Panc1 (cell line): ENCODE measurements around the gene SPDYE5. TPM values are rescaled to one million over a fixed set of nuclear protein-coding genes. Genes with fewer than 3 reads are reported as not detected.

Source experiments
- ATAC-seq: fragments of 200-7000 bp; cut with Tn5 transposase; 2 replicates; pipeline ENCODE4 v1.9.1; 2020; ENCODE audit warnings: mild to moderate bottlenecking, moderate library complexity
- BruUV-seq: library from RNA; stranded (reverse); fragments of 400-500 nt; replicated peaks from 2 replicates; lab custom pipeline; 2021; lab: Mats Ljungman, UMichigan
- CTCF ChIA-PET: fragments of 300-600 bp; sonication (Branson Sonifier 250); formaldehyde crosslinking; loops from one replicate; lab custom pipeline; 2022; ENCODE audit warnings: antibody characterized with exemption; lab: Charles Lee
- POLR2A ChIA-PET: fragments of 300-600 bp; sonication (Branson Sonifier 250); formaldehyde crosslinking; loops from one replicate; lab custom pipeline; 2022; ENCODE audit warnings: antibody characterized with exemption; lab: Charles Lee
- DNase-seq: peaks from one replicate; pipeline ENCODE4 v3.0.0-alpha.2; 2010; ENCODE audit warnings: low read depth, low spot score
- H3K27ac ChIP-seq: 2 replicates; pipeline ENCODE4 v1.5.1; 2011; ENCODE audit warnings: mild to moderate bottlenecking, low read length, inconsistent platforms
- H3K27me3 ChIP-seq: fragments of 200-500 bp; sonication (Bioruptor generic); 2 replicates; pipeline ENCODE4 v1.6.0; 2014; ENCODE audit warnings: low read length, inconsistent platforms; ENCODE audit not compliant: control insufficient read depth, insufficient read depth
- H3K36me3 ChIP-seq: fragments of 200-500 bp; sonication (Bioruptor generic); 2 replicates; pipeline ENCODE4 v1.5.1; 2014; ENCODE audit warnings: inconsistent platforms, mild to moderate bottlenecking, low read length, moderate library complexity; ENCODE audit not compliant: control insufficient read depth, insufficient read depth
- H3K4me1 ChIP-seq: 2 replicates; pipeline ENCODE4 v1.5.1; 2011; ENCODE audit warnings: inconsistent platforms, mild to moderate bottlenecking, low read length, moderate library complexity; ENCODE audit not compliant: control insufficient read depth, insufficient read depth
- H3K4me3 ChIP-seq, 2 experiments: 2 replicates each; pipeline ENCODE4 v1.5.1; 2011 to 2012; ENCODE audit warnings: low read depth in 2 of 2, low read length in 2 of 2, mild to moderate bottlenecking in 2 of 2, inconsistent platforms in 1 of 2, moderate library complexity in 1 of 2
- H3K9me3 ChIP-seq: fragments of 200-500 bp; sonication (Bioruptor generic); 2 replicates; pipeline ENCODE4 v1.5.1; 2014; ENCODE audit warnings: low read depth, mild to moderate bottlenecking, inconsistent platforms, low read length, moderate library complexity; ENCODE audit not compliant: control insufficient read depth, insufficient read depth
- POLR2AphosphoS5 ChIP-seq: IDR thresholded peaks from 2 replicates; pipeline ENCODE4 v1.6.1; 2012; ENCODE audit warnings: mild to moderate bottlenecking, low read depth, low read length, moderate library complexity
- REST ChIP-seq, 2 experiments: IDR thresholded peaks; 2 replicates each; pipeline ENCODE4 v1.6.1; 2011 to 2012; ENCODE audit warnings: low read depth in 2 of 2, control low read depth in 1 of 2, low read length in 1 of 2, mild to moderate bottlenecking in 1 of 2, moderate library complexity in 1 of 2; ENCODE audit not compliant: insufficient read depth in 1 of 2
- SIN3A ChIP-seq: IDR thresholded peaks from 2 replicates; pipeline ENCODE4 v1.6.1; 2012; ENCODE audit warnings: low read depth, mild to moderate bottlenecking, low read length, moderate library complexity, borderline replicate concordance; ENCODE audit not compliant: insufficient read depth
- TCF7L2 ChIP-seq: IDR thresholded peaks from 2 replicates; pipeline ENCODE4 v1.6.1; 2011; ENCODE audit warnings: mild to moderate bottlenecking, low read depth, low read length, inconsistent platforms
- in situ Hi-C: cut with HindIII; loops from 2 replicates; pipeline ENCODE4 v1.10.0; 2016; ENCODE audit warnings: low sequenced_read_pairs, low pct_unique_long_range_greater_than_20kb
- intact Hi-C: fragments of 100-400 bp; cut with micrococcal nuclease; formaldehyde crosslinking; loops from one replicate; pipeline ENCODE4 v1.10.0; 2022; ENCODE audit not compliant: unreplicated experiment
- total RNA-seq: library from RNA; stranded (reverse); gene quantifications from one replicate; pipeline ENCODE4 v1.2.1, GENCODE V29; 2021; ENCODE audit not compliant: unreplicated experiment
- TF ChIP-seq, protein P1 (sequence below): fragments of 450-650 bp; IDR thresholded peaks from 2 replicates; pipeline ENCODE4 v1.5.1; 2017; ENCODE audit warnings: mild to moderate bottlenecking

The SPDYE5 gene
- total RNA-seq, 1 experiment from 2014 or later = not detected

GRCh38 chr7:75537731-75538130, 45.6 kb downstream of the SPDYE5 start:
- no peak overlapping the region for H3K27ac ChIP-seq
- no peak for ATAC-seq
- H3K9me3 ChIP-seq = no peaks in the 10 kb centered on the region
- no peak for DNase-seq
- TF ChIP-seq, protein P1, sequence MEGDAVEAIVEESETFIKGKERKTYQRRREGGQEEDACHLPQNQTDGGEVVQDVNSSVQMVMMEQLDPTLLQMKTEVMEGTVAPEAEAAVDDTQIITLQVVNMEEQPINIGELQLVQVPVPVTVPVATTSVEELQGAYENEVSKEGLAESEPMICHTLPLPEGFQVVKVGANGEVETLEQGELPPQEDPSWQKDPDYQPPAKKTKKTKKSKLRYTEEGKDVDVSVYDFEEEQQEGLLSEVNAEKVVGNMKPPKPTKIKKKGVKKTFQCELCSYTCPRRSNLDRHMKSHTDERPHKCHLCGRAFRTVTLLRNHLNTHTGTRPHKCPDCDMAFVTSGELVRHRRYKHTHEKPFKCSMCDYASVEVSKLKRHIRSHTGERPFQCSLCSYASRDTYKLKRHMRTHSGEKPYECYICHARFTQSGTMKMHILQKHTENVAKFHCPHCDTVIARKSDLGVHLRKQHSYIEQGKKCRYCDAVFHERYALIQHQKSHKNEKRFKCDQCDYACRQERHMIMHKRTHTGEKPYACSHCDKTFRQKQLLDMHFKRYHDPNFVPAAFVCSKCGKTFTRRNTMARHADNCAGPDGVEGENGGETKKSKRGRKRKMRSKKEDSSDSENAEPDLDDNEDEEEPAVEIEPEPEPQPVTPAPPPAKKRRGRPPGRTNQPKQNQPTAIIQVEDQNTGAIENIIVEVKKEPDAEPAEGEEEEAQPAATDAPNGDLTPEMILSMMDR = no peak
- TF ChIP-seq TCF7L2 (no peak), REST (IDR thresholded peaks at IDR 0.05; ENCODE audit: insufficient read depth in 1 of 2, low read depth in 2 of 2, low read length in 1 of 2) (no peak), SIN3A (no peak), POLR2AphosphoS5 (no peak)
- ChIA-PET POLR2A (no interaction called here), CTCF (no interaction called here)
- no peaks in the 10 kb centered on the region for H3K27me3 ChIP-seq
- H3K4me3 ChIP-seq = no peak overlapping the region
- intact Hi-C loops (no loop called here), in situ Hi-C loops (no loop called here)
- H3K36me3 ChIP-seq = no peaks in the 10 kb centered on the region
- no TSS peak for BruUV-seq
- no peaks in the 10 kb centered on the region for H3K4me1 ChIP-seq

DNA sequence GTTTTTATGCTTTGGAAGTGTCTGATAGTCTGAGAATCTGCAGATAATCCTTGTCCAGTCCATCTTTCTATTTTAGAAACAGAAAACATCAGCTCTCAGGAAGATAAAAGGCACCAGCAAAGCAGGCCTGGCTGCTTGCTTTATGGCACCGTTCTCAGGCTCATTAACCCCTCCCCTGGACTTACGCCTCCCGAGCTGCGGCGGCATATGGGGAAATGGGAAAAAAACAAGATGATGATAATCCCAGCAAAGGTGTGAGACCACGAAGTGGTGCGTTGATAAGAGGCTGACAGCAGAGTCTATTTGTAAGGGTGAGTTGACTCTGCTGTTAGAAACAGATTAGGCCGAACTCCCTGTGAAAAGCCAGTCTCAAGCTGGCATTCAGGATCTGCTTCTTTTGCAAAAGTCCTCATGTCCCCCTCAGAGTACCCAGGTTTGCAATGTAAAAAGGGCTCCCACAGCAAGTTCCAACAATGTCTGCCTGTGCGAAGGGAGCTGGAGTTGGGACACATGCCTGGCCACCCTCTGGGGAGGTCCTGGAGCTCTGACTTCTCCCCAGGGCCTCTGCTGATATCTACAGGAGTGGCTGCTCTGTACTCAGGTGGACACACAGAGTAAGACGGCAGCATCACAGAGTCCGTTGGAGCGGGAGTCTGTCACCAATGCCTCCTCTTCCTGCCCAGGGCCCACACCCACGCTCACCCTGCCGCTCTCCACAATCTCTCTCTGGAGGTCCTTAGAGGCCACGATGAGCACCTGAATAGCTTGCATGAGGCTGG, 54.3 kb downstream of the SPDYE5 start:
- no peaks in the 10 kb centered on the region for H3K9me3 ChIP-seq
- peak; percentile 21 for ATAC-seq
- no TSS peak for BruUV-seq
- POLR2A ChIA-PET = no interaction called here
- CTCF ChIA-PET = no interaction called here
- TF ChIP-seq TCF7L2 = no peak
- TF ChIP-seq, protein P1 = no peak
- no peak for TF ChIP-seq POLR2AphosphoS5
- TF ChIP-seq REST (IDR thresholded peaks at IDR 0.05; ENCODE audit: insufficient read depth in 1 of 2, low read depth in 2 of 2, low read length in 1 of 2) = no peak
- no peaks in the 10 kb centered on the region for H3K27me3 ChIP-seq
- in situ Hi-C loops (no loop called here), intact Hi-C loops (no loop called here)
- DNase-seq = no peak
- H3K4me1 ChIP-seq = no peaks in the 10 kb centered on the region
- H3K36me3 ChIP-seq = no peaks in the 10 kb centered on the region; the same call in 1 of the 2 replicates
- no peak overlapping the region for H3K4me3 ChIP-seq
- no peak overlapping the region for H3K27ac ChIP-seq
